BE2C (cell line): ENCODE data around the gene ZNF722.

Experiments
- DNase-seq: peaks from one replicate; pipeline ENCODE4 v3.0.0-alpha.2; 2020
- H3K27me3 ChIP-seq: fragments of 250-450 bp; sonication (Bioruptor Pico); 2 replicates; pipeline ENCODE4 v1.5.1; 2020; ENCODE audit warnings: mild to moderate bottlenecking
- H3K36me3 ChIP-seq: fragments of 250-450 bp; sonication (Bioruptor Pico); 2 replicates; pipeline ENCODE4 v1.5.1; 2020; ENCODE audit warnings: mild to moderate bottlenecking
- H3K4me1 ChIP-seq: fragments of 250-450 bp; sonication (Bioruptor Pico); 2 replicates; pipeline ENCODE4 v1.5.1; 2020
- H3K4me3 ChIP-seq: 2 replicates; pipeline ENCODE4 v1.5.1; 2011; ENCODE audit warnings: low read depth, low read length
- H3K9me3 ChIP-seq: fragments of 250-450 bp; sonication (Bioruptor Pico); 2 replicates; pipeline ENCODE4 v1.5.1; 2020
- TF ChIP-seq, protein P1 (sequence below): IDR thresholded peaks from 2 replicates; pipeline ENCODE4 v1.5.1; 2012; ENCODE audit warnings: mild to moderate bottlenecking, low read depth, low read length

The ZNF722 gene

DNA sequence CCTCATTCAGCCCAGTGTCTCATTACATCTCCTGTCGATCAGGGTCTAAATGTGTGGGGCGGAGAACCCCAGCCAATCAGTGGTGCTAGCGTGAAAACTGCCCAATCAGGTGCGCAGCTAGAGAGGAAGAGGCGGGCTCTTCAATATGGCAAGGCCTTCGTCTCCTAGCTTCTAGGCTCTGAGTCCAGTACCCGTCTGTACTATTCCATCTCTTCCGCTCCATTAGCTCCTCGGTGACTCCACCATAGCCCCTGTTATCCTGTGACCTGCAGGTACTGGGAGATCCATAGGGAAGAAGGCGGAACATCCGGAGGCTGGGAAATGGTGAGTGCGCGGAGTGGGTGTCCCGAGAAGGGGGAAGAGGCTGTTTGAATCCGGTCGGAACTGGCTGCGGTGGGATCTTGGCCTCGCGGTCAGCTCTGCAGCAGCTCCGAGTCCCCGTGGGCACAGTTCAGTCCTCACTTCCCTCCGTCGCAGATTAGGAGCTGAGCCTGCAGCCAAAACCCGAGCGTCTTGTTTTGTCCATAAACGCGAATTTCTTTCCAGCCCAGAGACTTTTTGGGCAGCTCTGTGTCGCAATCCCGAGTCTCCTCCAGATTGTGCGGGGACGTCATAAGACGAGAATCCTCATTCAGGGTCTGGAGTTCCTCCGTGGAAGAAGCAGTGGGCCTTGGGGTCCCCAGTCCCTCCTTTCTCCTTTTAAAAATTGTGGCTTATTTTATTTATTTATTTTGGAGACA lies 46.8 kb downstream of the ZNF722 start, which contains the start of gene ZNF727:
Gene ZNF727, plus strand, starts transcription at position 134 of the 740 bp plus-strand sequence. Its CDS starts 188 bp downstream, at position 322.
- Histone ChIP-seq H3K4me1 (no peaks in the 10 kb centered on the region), H3K36me3 (no peaks in the 10 kb centered on the region), H3K27me3 (no peaks in the 10 kb centered on the region), H3K4me3 (no peak within 1 kb of the TSS), H3K9me3 (no peaks in the 10 kb centered on the region)
- DNase-seq = no peak
- TF ChIP-seq, protein P1, sequence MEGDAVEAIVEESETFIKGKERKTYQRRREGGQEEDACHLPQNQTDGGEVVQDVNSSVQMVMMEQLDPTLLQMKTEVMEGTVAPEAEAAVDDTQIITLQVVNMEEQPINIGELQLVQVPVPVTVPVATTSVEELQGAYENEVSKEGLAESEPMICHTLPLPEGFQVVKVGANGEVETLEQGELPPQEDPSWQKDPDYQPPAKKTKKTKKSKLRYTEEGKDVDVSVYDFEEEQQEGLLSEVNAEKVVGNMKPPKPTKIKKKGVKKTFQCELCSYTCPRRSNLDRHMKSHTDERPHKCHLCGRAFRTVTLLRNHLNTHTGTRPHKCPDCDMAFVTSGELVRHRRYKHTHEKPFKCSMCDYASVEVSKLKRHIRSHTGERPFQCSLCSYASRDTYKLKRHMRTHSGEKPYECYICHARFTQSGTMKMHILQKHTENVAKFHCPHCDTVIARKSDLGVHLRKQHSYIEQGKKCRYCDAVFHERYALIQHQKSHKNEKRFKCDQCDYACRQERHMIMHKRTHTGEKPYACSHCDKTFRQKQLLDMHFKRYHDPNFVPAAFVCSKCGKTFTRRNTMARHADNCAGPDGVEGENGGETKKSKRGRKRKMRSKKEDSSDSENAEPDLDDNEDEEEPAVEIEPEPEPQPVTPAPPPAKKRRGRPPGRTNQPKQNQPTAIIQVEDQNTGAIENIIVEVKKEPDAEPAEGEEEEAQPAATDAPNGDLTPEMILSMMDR = no peak

DNA sequence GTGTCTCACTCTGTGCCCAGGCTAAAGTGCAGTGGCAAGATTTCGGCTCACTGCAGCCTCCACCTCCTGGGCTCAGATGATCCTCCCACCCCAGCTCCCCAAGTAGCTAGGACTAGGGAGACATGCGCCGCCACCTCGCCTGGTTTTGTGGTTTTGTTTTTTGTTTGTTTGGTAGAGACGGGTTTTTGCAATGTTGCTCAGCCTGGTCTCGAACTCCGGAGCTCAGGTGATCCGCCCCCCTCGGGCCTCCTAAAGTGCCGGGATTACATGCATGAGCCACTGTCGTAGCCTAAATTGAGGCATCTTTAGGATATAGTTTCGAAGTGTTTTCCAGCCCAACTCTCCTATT lies 47.4 kb downstream of the ZNF722 start:
- no peak for DNase-seq
- Histone ChIP-seq H3K27me3 (no peaks in the 10 kb centered on the region), H3K4me3 (no peak overlapping the region), H3K9me3 (no peaks in the 10 kb centered on the region), H3K36me3 (no peaks in the 10 kb centered on the region), H3K4me1 (no peaks in the 10 kb centered on the region)
- TF ChIP-seq, protein P1 = no peak
